ENCODE results near the gene EFCAB12. TPM values are rescaled to one million over a fixed set of nuclear protein-coding genes. Genes with fewer than 3 reads are reported as not detected.
A peak's percentile ranks its signal among the peaks of the same experiment; 100 is the strongest.
"Not testable (repeated sequence)": the region's sequence is repeated elsewhere in the genome, so short reads cannot be mapped to it uniquely, and the experiment has no call there.

Gene EFCAB12
- total and polyA plus RNA-seq, 2 of the 13 experiments (the other 11 are each of a cell fraction or from before 2014, with no cell fraction given): 0.31 to 2.4 TPM

DNA sequence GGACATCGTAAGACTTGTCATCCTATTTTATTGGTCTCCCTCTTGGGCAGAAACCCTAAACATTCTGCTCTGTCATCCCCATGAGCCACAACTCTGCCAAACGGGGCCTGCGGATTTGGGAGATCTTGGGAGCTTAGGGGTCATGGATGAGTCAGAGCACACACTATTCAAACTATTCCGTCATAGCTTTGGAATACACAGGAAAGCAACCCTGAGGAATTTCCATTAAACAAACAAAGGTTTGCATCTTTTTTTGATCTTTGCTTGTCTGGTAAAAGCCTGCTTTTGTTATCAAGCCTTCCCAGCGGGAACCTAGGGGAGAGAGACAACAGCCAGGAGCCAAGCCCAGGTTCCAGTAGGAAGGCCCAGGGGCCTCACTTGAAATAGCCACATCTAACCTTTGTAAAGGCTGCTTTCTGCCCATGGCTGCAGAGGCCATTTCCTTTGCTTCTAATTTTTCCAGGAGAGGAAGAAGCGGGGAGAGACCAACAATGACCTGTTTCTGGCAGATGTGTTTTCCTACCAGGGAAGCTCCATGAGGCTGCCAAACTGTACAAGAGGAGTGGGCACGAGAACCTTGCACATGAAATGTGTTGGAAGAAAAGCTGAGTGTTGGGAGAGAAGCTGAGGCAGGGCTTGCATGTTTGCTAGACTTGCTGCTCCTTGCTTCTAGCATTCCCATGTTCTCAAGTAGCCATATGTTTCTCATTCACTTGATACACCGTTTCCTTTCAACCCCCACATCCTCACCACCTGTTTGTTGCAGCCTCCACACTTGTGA is 39.5 kb downstream of the EFCAB12 start (continued):
- not testable (repeated sequence) for TF ChIP-seq SOX13 (IDR thresholded peaks at IDR 0.05); CREB1 (CRISPR knock-in tag; IDR thresholded peaks at IDR 0.05); FOXP1 (IDR thresholded peaks at IDR 0.05)
- TF ChIP-seq SOX13 (CRISPR knock-in tag; conservative IDR thresholded peaks at IDR 0.05 in 1 of 2, IDR thresholded peaks at IDR 0.05 in 1 of 2) (peak in 1 of 2 experiments; percentile 78; a peak in 2 of 4 replicates), KAT8 (CRISPR knock-in tag; IDR thresholded peaks at IDR 0.05) (peak; percentile 37), NFIC (IDR thresholded peaks at IDR 0.05; ENCODE audit: low read length) (peak; percentile 27; the same call in 1 of the 2 replicates), ZBTB21 (CRISPR knock-in tag; IDR thresholded peaks at IDR 0.05) (peak; percentile 93), RXRB (CRISPR knock-in tag; IDR thresholded peaks at IDR 0.05; ENCODE audit: borderline replicate concordance) (peak; percentile 65), NR2F1 (CRISPR knock-in tag; IDR thresholded peaks at IDR 0.05) (0 out of 4 replicates have a peak, but pooled peaks of 1 of the 2 experiments have one; percentile 28), RCOR2 (CRISPR knock-in tag; IDR thresholded peaks at IDR 0.05) (0 out of 2 replicates have a peak, but pooled peaks have one; percentile 40), NCOA2 (CRISPR knock-in tag; IDR thresholded peaks at IDR 0.05) (peak; percentile 60), FOSL2 (CRISPR knock-in tag; IDR thresholded peaks at IDR 0.05) (peak; percentile 91), CREB1 (IDR thresholded peaks at IDR 0.05) (peak; percentile 42; the same call in 1 of the 2 replicates), SAP130 (CRISPR knock-in tag; IDR thresholded peaks at IDR 0.05; ENCODE audit: low read depth) (peak; percentile 61), RARA (CRISPR knock-in tag; IDR thresholded peaks at IDR 0.05) (peak; percentile 71), FOXP1 (CRISPR knock-in tag; IDR thresholded peaks at IDR 0.05) (peak; percentile 68; the same call in 1 of the 2 replicates), FOXA3 (CRISPR knock-in tag; IDR thresholded peaks at IDR 0.05) (peak; percentile 69; the same call in 1 of the 2 replicates), MED1 (CRISPR knock-in tag; IDR thresholded peaks at IDR 0.05) (peak; percentile 48; the same call in 1 of the 2 replicates), ZNF792 (CRISPR knock-in tag; IDR thresholded peaks at IDR 0.05) (0 out of 2 replicates have a peak, but pooled peaks have one; percentile 20), GATAD2A (CRISPR knock-in tag; IDR thresholded peaks at IDR 0.05) (peak; percentile 57), NR2F6 (IDR thresholded peaks at IDR 0.05) (peak; percentile 21; the same call in 1 of the 2 replicates), NR2F6 (CRISPR knock-in tag; IDR thresholded peaks at IDR 0.05) (peak; percentile 62; the same call in 1 of the 2 replicates)
- TF ChIP-seq, protein P1, sequence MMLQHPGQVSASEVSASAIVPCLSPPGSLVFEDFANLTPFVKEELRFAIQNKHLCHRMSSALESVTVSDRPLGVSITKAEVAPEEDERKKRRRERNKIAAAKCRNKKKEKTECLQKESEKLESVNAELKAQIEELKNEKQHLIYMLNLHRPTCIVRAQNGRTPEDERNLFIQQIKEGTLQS (CRISPR knock-in tag; IDR thresholded peaks at IDR 0.05): peak; percentile 59; the same call in 1 of the 2 replicates
- TF ChIP-seq, protein P2, sequence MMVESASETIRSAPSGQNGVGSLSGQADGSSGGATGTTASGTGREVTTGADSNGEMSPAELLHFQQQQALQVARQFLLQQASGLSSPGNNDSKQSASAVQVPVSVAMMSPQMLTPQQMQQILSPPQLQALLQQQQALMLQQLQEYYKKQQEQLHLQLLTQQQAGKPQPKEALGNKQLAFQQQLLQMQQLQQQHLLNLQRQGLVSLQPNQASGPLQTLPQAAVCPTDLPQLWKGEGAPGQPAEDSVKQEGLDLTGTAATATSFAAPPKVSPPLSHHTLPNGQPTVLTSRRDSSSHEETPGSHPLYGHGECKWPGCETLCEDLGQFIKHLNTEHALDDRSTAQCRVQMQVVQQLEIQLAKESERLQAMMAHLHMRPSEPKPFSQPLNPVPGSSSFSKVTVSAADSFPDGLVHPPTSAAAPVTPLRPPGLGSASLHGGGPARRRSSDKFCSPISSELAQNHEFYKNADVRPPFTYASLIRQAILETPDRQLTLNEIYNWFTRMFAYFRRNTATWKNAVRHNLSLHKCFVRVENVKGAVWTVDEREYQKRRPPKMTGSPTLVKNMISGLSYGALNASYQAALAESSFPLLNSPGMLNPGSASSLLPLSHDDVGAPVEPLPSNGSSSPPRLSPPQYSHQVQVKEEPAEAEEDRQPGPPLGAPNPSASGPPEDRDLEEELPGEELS (CRISPR knock-in tag; IDR thresholded peaks at IDR 0.05): peak; percentile 76
- TF ChIP-seq, protein P3, sequence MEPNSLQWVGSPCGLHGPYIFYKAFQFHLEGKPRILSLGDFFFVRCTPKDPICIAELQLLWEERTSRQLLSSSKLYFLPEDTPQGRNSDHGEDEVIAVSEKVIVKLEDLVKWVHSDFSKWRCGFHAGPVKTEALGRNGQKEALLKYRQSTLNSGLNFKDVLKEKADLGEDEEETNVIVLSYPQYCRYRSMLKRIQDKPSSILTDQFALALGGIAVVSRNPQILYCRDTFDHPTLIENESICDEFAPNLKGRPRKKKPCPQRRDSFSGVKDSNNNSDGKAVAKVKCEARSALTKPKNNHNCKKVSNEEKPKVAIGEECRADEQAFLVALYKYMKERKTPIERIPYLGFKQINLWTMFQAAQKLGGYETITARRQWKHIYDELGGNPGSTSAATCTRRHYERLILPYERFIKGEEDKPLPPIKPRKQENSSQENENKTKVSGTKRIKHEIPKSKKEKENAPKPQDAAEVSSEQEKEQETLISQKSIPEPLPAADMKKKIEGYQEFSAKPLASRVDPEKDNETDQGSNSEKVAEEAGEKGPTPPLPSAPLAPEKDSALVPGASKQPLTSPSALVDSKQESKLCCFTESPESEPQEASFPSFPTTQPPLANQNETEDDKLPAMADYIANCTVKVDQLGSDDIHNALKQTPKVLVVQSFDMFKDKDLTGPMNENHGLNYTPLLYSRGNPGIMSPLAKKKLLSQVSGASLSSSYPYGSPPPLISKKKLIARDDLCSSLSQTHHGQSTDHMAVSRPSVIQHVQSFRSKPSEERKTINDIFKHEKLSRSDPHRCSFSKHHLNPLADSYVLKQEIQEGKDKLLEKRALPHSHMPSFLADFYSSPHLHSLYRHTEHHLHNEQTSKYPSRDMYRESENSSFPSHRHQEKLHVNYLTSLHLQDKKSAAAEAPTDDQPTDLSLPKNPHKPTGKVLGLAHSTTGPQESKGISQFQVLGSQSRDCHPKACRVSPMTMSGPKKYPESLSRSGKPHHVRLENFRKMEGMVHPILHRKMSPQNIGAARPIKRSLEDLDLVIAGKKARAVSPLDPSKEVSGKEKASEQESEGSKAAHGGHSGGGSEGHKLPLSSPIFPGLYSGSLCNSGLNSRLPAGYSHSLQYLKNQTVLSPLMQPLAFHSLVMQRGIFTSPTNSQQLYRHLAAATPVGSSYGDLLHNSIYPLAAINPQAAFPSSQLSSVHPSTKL (CRISPR knock-in tag; IDR thresholded peaks at IDR 0.05): peak; percentile 65; the same call in 1 of the 2 replicates

All from HepG2 (cell line).